ENCODE data around the gene EGR4.

DNA sequence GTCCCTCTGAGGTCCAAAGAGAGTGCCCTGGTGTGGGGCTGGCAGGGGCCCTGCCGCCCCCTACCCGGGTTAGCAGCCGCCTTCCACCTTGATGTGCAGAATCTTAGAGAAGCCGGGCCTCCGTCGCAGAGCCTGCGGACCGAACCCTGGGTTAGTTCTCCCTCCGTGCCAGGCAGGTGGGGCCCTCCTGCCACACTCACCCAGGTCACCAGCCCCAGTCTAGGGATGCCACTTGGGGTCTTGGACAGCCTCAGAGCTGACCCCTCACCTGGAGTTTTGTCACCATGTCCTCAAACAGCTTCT, 34.5 kb downstream of the EGR4 start:
- TF ChIP-seq, protein P1, sequence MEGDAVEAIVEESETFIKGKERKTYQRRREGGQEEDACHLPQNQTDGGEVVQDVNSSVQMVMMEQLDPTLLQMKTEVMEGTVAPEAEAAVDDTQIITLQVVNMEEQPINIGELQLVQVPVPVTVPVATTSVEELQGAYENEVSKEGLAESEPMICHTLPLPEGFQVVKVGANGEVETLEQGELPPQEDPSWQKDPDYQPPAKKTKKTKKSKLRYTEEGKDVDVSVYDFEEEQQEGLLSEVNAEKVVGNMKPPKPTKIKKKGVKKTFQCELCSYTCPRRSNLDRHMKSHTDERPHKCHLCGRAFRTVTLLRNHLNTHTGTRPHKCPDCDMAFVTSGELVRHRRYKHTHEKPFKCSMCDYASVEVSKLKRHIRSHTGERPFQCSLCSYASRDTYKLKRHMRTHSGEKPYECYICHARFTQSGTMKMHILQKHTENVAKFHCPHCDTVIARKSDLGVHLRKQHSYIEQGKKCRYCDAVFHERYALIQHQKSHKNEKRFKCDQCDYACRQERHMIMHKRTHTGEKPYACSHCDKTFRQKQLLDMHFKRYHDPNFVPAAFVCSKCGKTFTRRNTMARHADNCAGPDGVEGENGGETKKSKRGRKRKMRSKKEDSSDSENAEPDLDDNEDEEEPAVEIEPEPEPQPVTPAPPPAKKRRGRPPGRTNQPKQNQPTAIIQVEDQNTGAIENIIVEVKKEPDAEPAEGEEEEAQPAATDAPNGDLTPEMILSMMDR (IDR thresholded peaks at IDR 0.05; ENCODE audit: low read depth, low read length, missing input control): no peak
- TF ChIP-seq RAD21 (IDR thresholded peaks at IDR 0.05) (no peak), EGR1 (IDR thresholded peaks at IDR 0.05; ENCODE audit: low read depth in 2 of 2) (no peak), TAF1 (conservative IDR thresholded peaks at IDR 0.05) (no peak), YY1 (IDR thresholded peaks at IDR 0.05) (no peak), FOXA1 (IDR thresholded peaks at IDR 0.05) (no peak), SP1 (IDR thresholded peaks at IDR 0.05) (no peak), JUND (IDR thresholded peaks at IDR 0.05) (no peak), NR2F2 (IDR thresholded peaks at IDR 0.05) (no peak), GABPA (IDR thresholded peaks at IDR 0.05 in 1 of 2, conservative IDR thresholded peaks at IDR 0.05 in 1 of 2) (no peak)
- TF ChIP-seq, protein P2, sequence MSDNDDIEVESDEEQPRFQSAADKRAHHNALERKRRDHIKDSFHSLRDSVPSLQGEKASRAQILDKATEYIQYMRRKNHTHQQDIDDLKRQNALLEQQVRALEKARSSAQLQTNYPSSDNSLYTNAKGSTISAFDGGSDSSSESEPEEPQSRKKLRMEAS (IDR thresholded peaks at IDR 0.05): no peak
- TF ChIP-seq, protein P3, sequence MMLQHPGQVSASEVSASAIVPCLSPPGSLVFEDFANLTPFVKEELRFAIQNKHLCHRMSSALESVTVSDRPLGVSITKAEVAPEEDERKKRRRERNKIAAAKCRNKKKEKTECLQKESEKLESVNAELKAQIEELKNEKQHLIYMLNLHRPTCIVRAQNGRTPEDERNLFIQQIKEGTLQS (IDR thresholded peaks at IDR 0.05): no peak
- TF ChIP-seq, protein P4, sequence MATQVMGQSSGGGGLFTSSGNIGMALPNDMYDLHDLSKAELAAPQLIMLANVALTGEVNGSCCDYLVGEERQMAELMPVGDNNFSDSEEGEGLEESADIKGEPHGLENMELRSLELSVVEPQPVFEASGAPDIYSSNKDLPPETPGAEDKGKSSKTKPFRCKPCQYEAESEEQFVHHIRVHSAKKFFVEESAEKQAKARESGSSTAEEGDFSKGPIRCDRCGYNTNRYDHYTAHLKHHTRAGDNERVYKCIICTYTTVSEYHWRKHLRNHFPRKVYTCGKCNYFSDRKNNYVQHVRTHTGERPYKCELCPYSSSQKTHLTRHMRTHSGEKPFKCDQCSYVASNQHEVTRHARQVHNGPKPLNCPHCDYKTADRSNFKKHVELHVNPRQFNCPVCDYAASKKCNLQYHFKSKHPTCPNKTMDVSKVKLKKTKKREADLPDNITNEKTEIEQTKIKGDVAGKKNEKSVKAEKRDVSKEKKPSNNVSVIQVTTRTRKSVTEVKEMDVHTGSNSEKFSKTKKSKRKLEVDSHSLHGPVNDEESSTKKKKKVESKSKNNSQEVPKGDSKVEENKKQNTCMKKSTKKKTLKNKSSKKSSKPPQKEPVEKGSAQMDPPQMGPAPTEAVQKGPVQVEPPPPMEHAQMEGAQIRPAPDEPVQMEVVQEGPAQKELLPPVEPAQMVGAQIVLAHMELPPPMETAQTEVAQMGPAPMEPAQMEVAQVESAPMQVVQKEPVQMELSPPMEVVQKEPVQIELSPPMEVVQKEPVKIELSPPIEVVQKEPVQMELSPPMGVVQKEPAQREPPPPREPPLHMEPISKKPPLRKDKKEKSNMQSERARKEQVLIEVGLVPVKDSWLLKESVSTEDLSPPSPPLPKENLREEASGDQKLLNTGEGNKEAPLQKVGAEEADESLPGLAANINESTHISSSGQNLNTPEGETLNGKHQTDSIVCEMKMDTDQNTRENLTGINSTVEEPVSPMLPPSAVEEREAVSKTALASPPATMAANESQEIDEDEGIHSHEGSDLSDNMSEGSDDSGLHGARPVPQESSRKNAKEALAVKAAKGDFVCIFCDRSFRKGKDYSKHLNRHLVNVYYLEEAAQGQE (IDR thresholded peaks at IDR 0.05): no peak
- TF ChIP-seq, protein P5, sequence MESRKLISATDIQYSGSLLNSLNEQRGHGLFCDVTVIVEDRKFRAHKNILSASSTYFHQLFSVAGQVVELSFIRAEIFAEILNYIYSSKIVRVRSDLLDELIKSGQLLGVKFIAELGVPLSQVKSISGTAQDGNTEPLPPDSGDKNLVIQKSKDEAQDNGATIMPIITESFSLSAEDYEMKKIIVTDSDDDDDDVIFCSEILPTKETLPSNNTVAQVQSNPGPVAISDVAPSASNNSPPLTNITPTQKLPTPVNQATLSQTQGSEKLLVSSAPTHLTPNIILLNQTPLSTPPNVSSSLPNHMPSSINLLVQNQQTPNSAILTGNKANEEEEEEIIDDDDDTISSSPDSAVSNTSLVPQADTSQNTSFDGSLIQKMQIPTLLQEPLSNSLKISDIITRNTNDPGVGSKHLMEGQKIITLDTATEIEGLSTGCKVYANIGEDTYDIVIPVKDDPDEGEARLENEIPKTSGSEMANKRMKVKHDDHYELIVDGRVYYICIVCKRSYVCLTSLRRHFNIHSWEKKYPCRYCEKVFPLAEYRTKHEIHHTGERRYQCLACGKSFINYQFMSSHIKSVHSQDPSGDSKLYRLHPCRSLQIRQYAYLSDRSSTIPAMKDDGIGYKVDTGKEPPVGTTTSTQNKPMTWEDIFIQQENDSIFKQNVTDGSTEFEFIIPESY (IDR thresholded peaks at IDR 0.05): no peak

Measured in liver (tissue), 3 donors.